Common myeloid progenitor, CD34-positive (primary cell): ENCODE measurements around the gene RACK1.
"Not testable (repeated sequence)": the region's sequence is repeated elsewhere in the genome, so short reads cannot be mapped to it uniquely, and the experiment has no call there.

Source experiments
- CTCF ChIA-PET: fragments of 350-600 bp; sonication (Branson Sonifier 250); formaldehyde crosslinking; loops from one replicate; lab custom pipeline; 2021; ENCODE audit warnings: antibody characterized with exemption; lab: Charles Lee
- POLR2A ChIA-PET: fragments of 350-600 bp; sonication (Branson Sonifier 250); formaldehyde crosslinking; loops from one replicate; lab custom pipeline; 2021; ENCODE audit warnings: antibody characterized with exemption; lab: Charles Lee
- DNase-seq, 3 donors: peaks; one replicate each; pipeline versions ENCODE4 v3.0.0 to v3.0.0-alpha.2; 2013
- H3K27ac ChIP-seq, 2 experiments: 1 replicate in 1 of 2; 2 replicates in 1 of 2; pipeline ENCODE4 v1.7.0; 2013; ENCODE audit warnings: inconsistent platforms in 2 of 2, low read length in 2 of 2, mild to moderate bottlenecking in 2 of 2, low read depth in 1 of 2, moderate library complexity in 1 of 2; ENCODE audit not compliant: severe bottlenecking in 2 of 2, insufficient read depth in 1 of 2, poor library complexity in 1 of 2
- H3K27me3 ChIP-seq, 5 experiments: replicated peaks in 2 of 5; 1 replicate in 3 of 5; 2 replicates in 2 of 5; pipeline versions ENCODE4 v1.6.1 to v1.7.0; 2013; ENCODE audit warnings: low read length in 4 of 5, mild to moderate bottlenecking in 2 of 5, moderate library complexity in 2 of 5, inconsistent platforms in 1 of 5; ENCODE audit not compliant: insufficient read depth in 5 of 5, control insufficient read depth in 4 of 5
- H3K36me3 ChIP-seq, 4 experiments: 1 replicate in 2 of 4; 2 replicates in 2 of 4; pipeline versions ENCODE4 v1.6.1 to v1.7.0; 2013; ENCODE audit warnings: low read length in 3 of 4, control low read depth in 1 of 4, mild to moderate bottlenecking in 1 of 4; ENCODE audit not compliant: control insufficient read depth in 4 of 4, insufficient read depth in 4 of 4
- H3K4me1 ChIP-seq, 4 experiments: 1 replicate in 3 of 4; 2 replicates in 1 of 4; pipeline versions ENCODE4 v1.6.1 to v1.7.1; 2013; ENCODE audit warnings: low read length in 3 of 4, mild to moderate bottlenecking in 3 of 4, control low read depth in 1 of 4, inconsistent platforms in 1 of 4, moderate library complexity in 1 of 4; ENCODE audit not compliant: control insufficient read depth in 4 of 4, insufficient read depth in 4 of 4; ENCODE audit errors: control extremely low read depth in 1 of 4
- H3K4me3 ChIP-seq, 7 experiments: 1 replicate in 4 of 7; 2 replicates in 3 of 7; pipeline versions ENCODE4 v1.5.1 to v1.7.0; 2013; ENCODE audit warnings: mild to moderate bottlenecking in 7 of 7, low read length in 6 of 7, moderate library complexity in 6 of 7, inconsistent platforms in 2 of 7, low read depth in 2 of 7, control low read depth in 1 of 7; ENCODE audit not compliant: insufficient read depth in 4 of 7, control insufficient read depth in 1 of 7; ENCODE audit errors: extremely low read depth in 1 of 7
- H3K9me3 ChIP-seq, 5 experiments: 1 replicate in 4 of 5; 2 replicates in 1 of 5; pipeline versions ENCODE4 v1.6.1 to v1.7.1; 2013; ENCODE audit warnings: low read length in 4 of 5, mild to moderate bottlenecking in 2 of 5, inconsistent platforms in 1 of 5, low read depth in 1 of 5, moderate library complexity in 1 of 5; ENCODE audit not compliant: control insufficient read depth in 4 of 5, insufficient read depth in 2 of 5; ENCODE audit errors: control extremely low read depth in 1 of 5
- WGBS: methylation state at CpG from one replicate; pipeline ENCODE4 v1.1.5; 2013; ENCODE audit not compliant: insufficient coverage; 5-methylcytosine and 5-hydroxymethylcytosine counted together

Gene RACK1

GRCh38 chr5:181214249-181214648 is 29.5 kb downstream of the RACK1 start:
- H3K27me3 ChIP-seq, POLR2A ChIA-PET, H3K36me3 ChIP-seq, H3K27ac ChIP-seq, DNase-seq, H3K4me3 ChIP-seq, H3K9me3 ChIP-seq, CTCF ChIA-PET: not testable (repeated sequence)
- 96% methylated on average over 7 of the region's 10 CpGs for WGBS
- peaks cover 3 to 24% (median 17%) of the 10 kb centered on the region in 4 experiments for H3K4me1 ChIP-seq

GRCh38 chr5:181212934-181213333 is 30.8 kb downstream of the RACK1 start:
- peaks cover 3 to 20% (median 17%) of the 10 kb centered on the region in 4 experiments for H3K4me1 ChIP-seq
- ChIA-PET CTCF (interaction anchor here (1.0 to 1.4 kb wide), 3 partner anchors 25 to 48 kb away, joined by 3 to 5 read pairs (median 4); partner anchors contain the start of gene TRIM52), POLR2A (no interaction called here)
- no peak for DNase-seq
- H3K9me3 ChIP-seq = no peaks in the 10 kb centered on the region
- peaks cover 0 to 3% (median 0%) of the 10 kb centered on the region in 5 experiments for H3K27me3 ChIP-seq
- WGBS = no CpG with 5 or more reads among the region's 2 CpGs
- no peak overlapping the region for H3K27ac ChIP-seq
- no peaks in the 10 kb centered on the region for H3K36me3 ChIP-seq
- no peak overlapping the region for H3K4me3 ChIP-seq

- Histone ChIP-seq H3K4me3 (no peak overlapping the region), H3K27me3 (peaks cover 0 to 3% (median 0%) of the 10 kb centered on the region in 5 experiments), H3K36me3 (no peaks in the 10 kb centered on the region), H3K27ac (no peak overlapping the region), H3K9me3 (no peaks in the 10 kb centered on the region), H3K4me1 (peaks cover 3 to 11% (median 11%) of the 10 kb centered on the region in 4 experiments)
- DNase-seq = no peak
- ChIA-PET CTCF (interaction anchor here (1.0 to 1.4 kb wide), 4 partner anchors 24 to 49 kb away, joined by 3 to 5 read pairs (median 4); partner anchors contain the start of gene TRIM52), POLR2A (interaction anchor here (0.6 kb wide), 1 partner anchor 23 kb away, joined by 4 read pairs; no protein-coding TSS in a partner anchor)
- 98% methylated on average over 5 of the region's 6 CpGs for WGBS
Measured at GRCh38 chr5:181212080-181212479, 31.6 kb downstream of the RACK1 start.

GRCh38 chr5:181211208-181211607 is 32.5 kb downstream of the RACK1 start:
- POLR2A ChIA-PET = interaction anchor here (0.6 kb wide), 1 partner anchor 22 kb away, joined by 4 read pairs; no protein-coding TSS in a partner anchor
- Histone ChIP-seq H3K27ac (no peak overlapping the region), H3K27me3 (peaks cover 0 to 2% (median 0%) of the 10 kb centered on the region in 5 experiments), H3K9me3 (no peaks in the 10 kb centered on the region), H3K36me3 (no peaks in the 10 kb centered on the region), H3K4me3 (no peak overlapping the region), H3K4me1 (peaks cover under 1 to 14% (median 7%) of the 10 kb centered on the region in 4 experiments)
- CTCF ChIA-PET = interaction anchor here (1.2 to 1.4 kb wide), 2 partner anchors 19 to 29 kb away, joined by 3 to 4 read pairs; no protein-coding TSS in a partner anchor
- WGBS = 59% methylated on average over 6 of the region's 7 CpGs
- peak in 1 of 3 donors; percentile 45 for DNase-seq

GRCh38 chr5:181210698-181211097 is 33.0 kb downstream of the RACK1 start:
- H3K4me1 ChIP-seq = peaks cover 1 to 15% (median 9%) of the 10 kb centered on the region in 4 experiments
- WGBS = 86% methylated on average over 14 of the region's 17 CpGs
- H3K4me3 ChIP-seq, H3K9me3 ChIP-seq, H3K36me3 ChIP-seq, H3K27ac ChIP-seq, POLR2A ChIA-PET, H3K27me3 ChIP-seq, DNase-seq: not testable (repeated sequence)
- CTCF ChIA-PET = interaction anchor here (1.2 to 1.4 kb wide), 2 partner anchors 18 to 28 kb away, joined by 3 to 4 read pairs; no protein-coding TSS in a partner anchor

GRCh38 chr5:181210148-181210547 is 33.6 kb downstream of the RACK1 start:
- POLR2A ChIA-PET, H3K27ac ChIP-seq, H3K4me3 ChIP-seq, H3K9me3 ChIP-seq, H3K27me3 ChIP-seq, DNase-seq, H3K36me3 ChIP-seq: not testable (repeated sequence)
- peaks cover 1 to 20% (median 15%) of the 10 kb centered on the region in 4 experiments for H3K4me1 ChIP-seq
- WGBS = 93% methylated on average over 11 of the region's 11 CpGs
- CTCF ChIA-PET = interaction anchor here (1.2 kb wide), 1 partner anchor 17 kb away, joined by 3 read pairs; no protein-coding TSS in a partner anchor

GRCh38 chr5:181209006-181209405 is 34.7 kb downstream of the RACK1 start:
- H3K4me3 ChIP-seq, H3K27ac ChIP-seq, POLR2A ChIA-PET, H3K36me3 ChIP-seq, DNase-seq, H3K9me3 ChIP-seq: not testable (repeated sequence)
- peaks cover 1 to 32% (median 26%) of the 10 kb centered on the region in 4 experiments for H3K4me1 ChIP-seq
- peaks cover 0 to 21% (median 8%) of the 10 kb centered on the region in 5 experiments for H3K27me3 ChIP-seq
- CTCF ChIA-PET = interaction anchor here (0.6 to 7.2 kb wide), 5 partner anchors 11 to 24 kb away, joined by 3 to 105 read pairs (median 3); no protein-coding TSS in a partner anchor
- WGBS = 88% methylated on average over 20 of the region's 24 CpGs
